GM12873 (cell line): ENCODE results near the gene GPS1.

Experiments used
- CTCF ChIP-seq: IDR thresholded peaks from 2 replicates; pipeline ENCODE4 v1.5.1; 2012; ENCODE audit warnings: low read depth, mild to moderate bottlenecking, moderate library complexity, low read length, control low read depth; ENCODE audit not compliant: insufficient read depth; ENCODE audit errors: missing control alignments

GPS1 gene

GRCh38 chr17:82007495-82008257 lies 44.0 kb upstream of the GPS1 start:
- no peak for TF ChIP-seq CTCF

- TF ChIP-seq CTCF = no peak
These were observed 43.3 kb upstream of the GPS1 start for GRCh38 chr17:82008258-82008940.

GRCh38 chr17:82008941-82009405 lies 42.7 kb upstream of the GPS1 start:
- no peak for TF ChIP-seq CTCF

GRCh38 chr17:82009413-82009812 lies 42.3 kb upstream of the GPS1 start:
- TF ChIP-seq CTCF = no peak

GRCh38 chr17:82010575-82011525 lies 40.8 kb upstream of the GPS1 start:
- no peak for TF ChIP-seq CTCF

- TF ChIP-seq CTCF = no peak
These were observed 40.0 kb upstream of the GPS1 start for GRCh38 chr17:82011617-82012187.
